ENCODE results near the gene TMEM117. TPM values are rescaled to one million over a fixed set of nuclear protein-coding genes. Genes with fewer than 3 reads are reported as not detected.

Gene TMEM117
- total RNA-seq, 1 donor from 2014 or later = not detected

GRCh38 chr12:44334347-44334746, 498.5 kb downstream of the TMEM117 start:
- TF ChIP-seq CTCF (IDR thresholded peaks at IDR 0.05; ENCODE audit: partially characterized antibody, unreplicated experiment) = no peak
- H3K27ac Mint-ChIP-seq (ENCODE audit: unreplicated experiment) = no peak overlapping the region
- no peak for DNase-seq
- H3K4me1 Mint-ChIP-seq (ENCODE audit: low read depth, unreplicated experiment) = peaks cover 2% of the 10 kb centered on the region
- no peaks in the 10 kb centered on the region for H3K36me3 Mint-ChIP-seq (ENCODE audit: unreplicated experiment)
- no peaks in the 10 kb centered on the region for H3K9me3 Mint-ChIP-seq (ENCODE audit: unreplicated experiment)
- H3K27me3 Mint-ChIP-seq (ENCODE audit: unreplicated experiment) = no peaks in the 10 kb centered on the region
- no peak overlapping the region for H3K4me3 Mint-ChIP-seq (ENCODE audit: unreplicated experiment)

- H3K27ac Mint-ChIP-seq (ENCODE audit: unreplicated experiment) = no peak overlapping the region
- H3K4me3 Mint-ChIP-seq (ENCODE audit: unreplicated experiment) = no peak overlapping the region
- no peak for TF ChIP-seq CTCF (IDR thresholded peaks at IDR 0.05; ENCODE audit: partially characterized antibody, unreplicated experiment)
- DNase-seq = no peak
- H3K36me3 Mint-ChIP-seq (ENCODE audit: unreplicated experiment) = no peaks in the 10 kb centered on the region
- H3K27me3 Mint-ChIP-seq (ENCODE audit: unreplicated experiment) = no peaks in the 10 kb centered on the region
- peaks cover 2% of the 10 kb centered on the region for H3K4me1 Mint-ChIP-seq (ENCODE audit: low read depth, unreplicated experiment)
- H3K9me3 Mint-ChIP-seq (ENCODE audit: unreplicated experiment) = no peaks in the 10 kb centered on the region
Observed at GRCh38 chr12:44335030-44335429, 499.1 kb downstream of the TMEM117 start.

- H3K9me3 Mint-ChIP-seq (ENCODE audit: unreplicated experiment) = no peaks in the 10 kb centered on the region
- DNase-seq = no peak
- no peaks in the 10 kb centered on the region for H3K36me3 Mint-ChIP-seq (ENCODE audit: unreplicated experiment)
- no peaks in the 10 kb centered on the region for H3K27me3 Mint-ChIP-seq (ENCODE audit: unreplicated experiment)
- no peak for TF ChIP-seq CTCF (IDR thresholded peaks at IDR 0.05; ENCODE audit: partially characterized antibody, unreplicated experiment)
- no peak overlapping the region for H3K4me3 Mint-ChIP-seq (ENCODE audit: unreplicated experiment)
- H3K27ac Mint-ChIP-seq (ENCODE audit: unreplicated experiment) = no peak overlapping the region
- H3K4me1 Mint-ChIP-seq (ENCODE audit: low read depth, unreplicated experiment) = peaks cover 2% of the 10 kb centered on the region
Observed at GRCh38 chr12:44336577-44336976, 500.7 kb downstream of the TMEM117 start.

GRCh38 chr12:44342371-44342770, 506.5 kb downstream of the TMEM117 start:
- no peak overlapping the region for H3K4me3 Mint-ChIP-seq (ENCODE audit: unreplicated experiment)
- TF ChIP-seq CTCF (IDR thresholded peaks at IDR 0.05; ENCODE audit: partially characterized antibody, unreplicated experiment) = no peak
- peak overlapping the region; percentile 37 for H3K27ac Mint-ChIP-seq (ENCODE audit: unreplicated experiment)
- H3K36me3 Mint-ChIP-seq (ENCODE audit: unreplicated experiment) = no peaks in the 10 kb centered on the region
- peaks cover 3% of the 10 kb centered on the region for H3K9me3 Mint-ChIP-seq (ENCODE audit: unreplicated experiment)
- DNase-seq = no peak
- H3K27me3 Mint-ChIP-seq (ENCODE audit: unreplicated experiment) = no peaks in the 10 kb centered on the region
- peaks cover 19% of the 10 kb centered on the region for H3K4me1 Mint-ChIP-seq (ENCODE audit: low read depth, unreplicated experiment)

- peaks cover 18% of the 10 kb centered on the region for H3K4me1 Mint-ChIP-seq (ENCODE audit: low read depth, unreplicated experiment)
- TF ChIP-seq CTCF (IDR thresholded peaks at IDR 0.05; ENCODE audit: partially characterized antibody, unreplicated experiment) = no peak
- DNase-seq = no peak
- no peaks in the 10 kb centered on the region for H3K36me3 Mint-ChIP-seq (ENCODE audit: unreplicated experiment)
- H3K9me3 Mint-ChIP-seq (ENCODE audit: unreplicated experiment) = peaks cover 3% of the 10 kb centered on the region
- H3K4me3 Mint-ChIP-seq (ENCODE audit: unreplicated experiment) = no peak overlapping the region
- no peaks in the 10 kb centered on the region for H3K27me3 Mint-ChIP-seq (ENCODE audit: unreplicated experiment)
- H3K27ac Mint-ChIP-seq (ENCODE audit: unreplicated experiment) = no peak overlapping the region
Observed at GRCh38 chr12:44347145-44347544, 511.3 kb downstream of the TMEM117 start.

Measured in glutamatergic neuron (in vitro differentiated cells).